GM12878 (cell line): ENCODE measurements around the gene EBF3. TPM values are rescaled to one million over a fixed set of nuclear protein-coding genes. Genes with fewer than 3 reads are reported as not detected.

ENCODE experiments used
- ATAC-seq: fragments of 200-7000 bp; cut with Tn5 transposase; 3 replicates; pipeline ENCODE4 v1.9.1; 2020; ENCODE audit warnings: mild to moderate bottlenecking, moderate library complexity
- BruUV-seq: library from RNA; stranded (reverse); fragments of 400-500 nt; replicated peaks from 2 replicates; lab custom pipeline; 2021; lab: Mats Ljungman, UMichigan
- CTCF ChIA-PET: fragments of 300-600 bp; sonication (Branson Sonifier 250); formaldehyde crosslinking; extraction: SDS; loops from one replicate; lab custom pipeline; 2021; ENCODE audit warnings: inconsistent platforms; lab: Yijun Ruan, JAX
- POLR2A ChIA-PET: fragments of 350-600 bp; formaldehyde crosslinking; extraction: SDS; loops from one replicate; lab custom pipeline; 2021; ENCODE audit warnings: inconsistent platforms; lab: Charles Lee
- RAD21 ChIA-PET: fragments of 300-600 bp; sonication (Branson Sonifier 250); formaldehyde crosslinking; loops from one replicate; lab custom pipeline; 2023; ENCODE audit warnings: antibody characterized with exemption; ENCODE audit not compliant: unreplicated experiment; lab: Charles Lee
- SMC1A ChIA-PET: fragments of 300-600 bp; sonication (Branson Sonifier 250); formaldehyde crosslinking; loops from one replicate; lab custom pipeline; 2023; ENCODE audit not compliant: unreplicated experiment, uncharacterized antibody; lab: Charles Lee
- DNase-seq: peaks from one replicate; pipeline ENCODE4 v3.0.0-alpha.2; 2011; ENCODE audit warnings: low read depth, low spot score
- FAIRE-seq: peaks from 3 replicates; lab custom pipeline; 2011; peaks lifted over from hg19 to GRCh38; lab: Jason Lieb, UNC
- H2AFZ ChIP-seq: 2 replicates; pipeline ENCODE4 v1.6.0; 2011; ENCODE audit warnings: low read depth, low read length, control low read depth; ENCODE audit not compliant: control insufficient read depth
- H3K27ac ChIP-seq: 2 replicates; pipeline ENCODE4 v1.5.1; 2011; ENCODE audit warnings: control low read depth; ENCODE audit not compliant: control insufficient read depth, insufficient read depth
- H3K27me3 ChIP-seq, 2 experiments: replicated peaks in 1 of 2; 2 replicates each; pipeline versions ENCODE4 v1.6.0 to v1.6.1; 2011; ENCODE audit warnings: low read length in 1 of 2; ENCODE audit not compliant: control insufficient read depth in 2 of 2, insufficient read depth in 2 of 2
- H3K36me3 ChIP-seq, 2 experiments: 2 replicates each; pipeline ENCODE4 v1.5.1; 2011; ENCODE audit warnings: low read length in 1 of 2; ENCODE audit not compliant: control insufficient read depth in 2 of 2, insufficient read depth in 2 of 2
- H3K4me1 ChIP-seq: 2 replicates; pipeline ENCODE4 v1.6.1; 2011; ENCODE audit warnings: mild to moderate bottlenecking, low read length, moderate library complexity, mixed read lengths; ENCODE audit not compliant: control insufficient read depth, insufficient read depth
- H3K4me2 ChIP-seq: 2 replicates; pipeline ENCODE4 v1.6.0; 2011; ENCODE audit warnings: control low read depth; ENCODE audit not compliant: control insufficient read depth, insufficient read depth
- H3K4me3 ChIP-seq: fragments of 200-600 bp; sonication (generic); 2 replicates; pipeline ENCODE4 v1.5.1; 2016
- H3K79me2 ChIP-seq: 2 replicates; pipeline ENCODE4 v1.6.0; 2011; ENCODE audit warnings: low read length; ENCODE audit not compliant: control insufficient read depth, insufficient read depth
- H3K9ac ChIP-seq: 2 replicates; pipeline ENCODE4 v1.8.0; 2011; ENCODE audit warnings: low read length, control low read depth, mixed read lengths; ENCODE audit not compliant: control insufficient read depth, insufficient read depth
- H3K9me3 ChIP-seq: replicated peaks from 3 replicates; pipeline ENCODE4 v1.5.1; 2011; ENCODE audit warnings: mild to moderate bottlenecking, low read length; ENCODE audit not compliant: control insufficient read depth, insufficient read depth
- H4K20me1 ChIP-seq: 2 replicates; pipeline ENCODE4 v1.6.0; 2011; ENCODE audit not compliant: control insufficient read depth, insufficient read depth
- CEBPB ChIP-seq, 2 experiments: fragments of 150-350 bp in 1 of 2; IDR thresholded peaks; 2 replicates each; pipeline ENCODE4 v1.6.1; 2012 to 2014; ENCODE audit warnings: low read depth in 2 of 2, low read length in 2 of 2, borderline replicate concordance in 1 of 2, inconsistent platforms in 1 of 2
- CEBPZ ChIP-seq: fragments of 150-350 bp; IDR thresholded peaks from 2 replicates; pipeline ENCODE4 v1.6.1; 2016; ENCODE audit warnings: low read depth, low read length
- CHD2 ChIP-seq: IDR thresholded peaks from 2 replicates; pipeline ENCODE4 v1.6.1; 2011; ENCODE audit warnings: low read depth, low read length, improper control_type of control experiment, borderline replicate concordance
- EZH2 ChIP-seq: IDR thresholded peaks from 2 replicates; pipeline ENCODE4 v1.6.1; 2012; ENCODE audit warnings: low read depth, mild to moderate bottlenecking, control low read depth, inconsistent platforms, low read length, borderline replicate concordance; ENCODE audit not compliant: control insufficient read depth
- SP1 ChIP-seq: IDR thresholded peaks from one replicate; pipeline ENCODE4 v1.6.1; 2011; ENCODE audit warnings: low read depth, low read length
- ZNF687 ChIP-seq: fragments of 450-650 bp; IDR thresholded peaks from 2 replicates; pipeline ENCODE4 v1.6.1; 2017; ENCODE audit warnings: mild to moderate bottlenecking, moderate library complexity
- WGBS: methylation state at CpG from one replicate; pipeline ENCODE4 v1.1.6; 2016; ENCODE audit warnings: low lambda C conversion rate; ENCODE audit not compliant: insufficient replicate concordance, insufficient coverage; ENCODE audit errors: missing lambda C conversion rate; 5-methylcytosine and 5-hydroxymethylcytosine counted together
- in situ Hi-C: fragments of 300-500 bp; cut with MboI; formaldehyde crosslinking; loops from 9 replicates; pipeline ENCODE4 v1.14.3; 2018; ENCODE audit warnings: mixed read lengths
- intact Hi-C: fragments of 100-400 bp; cut with micrococcal nuclease; formaldehyde crosslinking; loops from one replicate; pipeline ENCODE4 v1.14.2; 2022; ENCODE audit not compliant: unreplicated experiment
- polyA plus RNA-seq, 11 experiments: library from polyadenylated mRNA; depleted of rRNA in 4 of 11; unstranded in 6 of 11; stranded (reverse) in 5 of 11; fragments of >200 nt; fragmentation: Nextera tagmentation in 4 of 11; fragmentation: Illumina TruSeq in 1 of 11; extraction: Ambion mirVana in 4 of 11; extraction: Trizol in 1 of 11; gene quantifications; 1 replicate in 1 of 11; 2 replicates in 10 of 11; pipeline versions ENCODE4 v1.2.1 to v1.2.3, GENCODE V29; 2011 to 2016; ENCODE audit warnings: inconsistent platforms in 2 of 11, missing spikeins in 2 of 11, low read depth in 1 of 11
- total RNA-seq, 4 experiments: library from RNA; depleted of rRNA in 3 of 4; stranded (reverse); fragments of >200 nt in 3 of 4; fragmentation: Illumina TruSeq in 1 of 4; extraction: Trizol in 1 of 4; gene quantifications; 2 replicates each; pipeline versions ENCODE4 v1.2.1 to v1.2.3, GENCODE V29; 2013 to 2021

The EBF3 gene
- total and polyA plus RNA-seq, 10 of the 15 experiments (the other 5 are each of a cell fraction or from before 2014, with no cell fraction given) = not detected

GRCh38 chr10:129792141-129792540, 171.9 kb downstream of the EBF3 start:
- no peak for TF ChIP-seq CEBPB (IDR thresholded peaks at IDR 0.05; ENCODE audit: borderline replicate concordance in 1 of 2, low read depth in 2 of 2, low read length in 2 of 2)
- no peak overlapping the region for H3K4me2 ChIP-seq
- no peaks in the 10 kb centered on the region for H4K20me1 ChIP-seq
- ATAC-seq (no peak), FAIRE-seq (no peak), DNase-seq (no peak)
- no peaks in the 10 kb centered on the region for H3K4me1 ChIP-seq
- in situ Hi-C loops (no loop called here), intact Hi-C loops (no loop called here)
- POLR2A ChIA-PET = no interaction called here
- H2AFZ ChIP-seq = no peak overlapping the region
- 42% methylated on average over 7 of the region's 7 CpGs for WGBS
- no peaks in the 10 kb centered on the region for H3K36me3 ChIP-seq
- H3K9me3 ChIP-seq = no peaks in the 10 kb centered on the region
- RAD21 ChIA-PET = no interaction called here
- H3K27me3 ChIP-seq = no peaks in the 10 kb centered on the region
- H3K27ac ChIP-seq = no peak overlapping the region
- H3K79me2 ChIP-seq = no peaks in the 10 kb centered on the region
- SMC1A ChIA-PET = no interaction called here
- H3K9ac ChIP-seq = no peak overlapping the region
- no TSS peak for BruUV-seq
- H3K4me3 ChIP-seq = no peak overlapping the region
- CTCF ChIA-PET = no interaction called here

- Histone ChIP-seq H3K4me1 (no peaks in the 10 kb centered on the region), H3K4me2 (no peak overlapping the region), H3K4me3 (no peak overlapping the region), H3K27me3 (no peaks in the 10 kb centered on the region), H4K20me1 (no peaks in the 10 kb centered on the region), H3K36me3 (no peaks in the 10 kb centered on the region), H2AFZ (no peak overlapping the region), H3K79me2 (no peaks in the 10 kb centered on the region), H3K9ac (no peak overlapping the region), H3K27ac (no peak overlapping the region), H3K9me3 (no peaks in the 10 kb centered on the region)
- CTCF ChIA-PET = interaction anchor here (0.8 kb wide), 1 partner anchor 10 kb away, joined by 3 read pairs; no protein-coding TSS in a partner anchor
- in situ Hi-C loops (no loop called here), intact Hi-C loops (no loop called here)
- RAD21 ChIA-PET = no interaction called here
- FAIRE-seq (no peak), ATAC-seq (no peak), DNase-seq (no peak)
- 74% methylated on average over 17 of the region's 17 CpGs for WGBS
- no TSS peak for BruUV-seq
- SMC1A ChIA-PET = no interaction called here
- POLR2A ChIA-PET = no interaction called here
- TF ChIP-seq ZNF687 (no peak), EZH2 (no peak), CEBPZ (no peak), CHD2 (no peak), SP1 (no peak)
These were observed 173.2 kb downstream of the EBF3 start for GRCh38 chr10:129790715-129791446.
